ENCODE results near the gene ACSS1.

DNA sequence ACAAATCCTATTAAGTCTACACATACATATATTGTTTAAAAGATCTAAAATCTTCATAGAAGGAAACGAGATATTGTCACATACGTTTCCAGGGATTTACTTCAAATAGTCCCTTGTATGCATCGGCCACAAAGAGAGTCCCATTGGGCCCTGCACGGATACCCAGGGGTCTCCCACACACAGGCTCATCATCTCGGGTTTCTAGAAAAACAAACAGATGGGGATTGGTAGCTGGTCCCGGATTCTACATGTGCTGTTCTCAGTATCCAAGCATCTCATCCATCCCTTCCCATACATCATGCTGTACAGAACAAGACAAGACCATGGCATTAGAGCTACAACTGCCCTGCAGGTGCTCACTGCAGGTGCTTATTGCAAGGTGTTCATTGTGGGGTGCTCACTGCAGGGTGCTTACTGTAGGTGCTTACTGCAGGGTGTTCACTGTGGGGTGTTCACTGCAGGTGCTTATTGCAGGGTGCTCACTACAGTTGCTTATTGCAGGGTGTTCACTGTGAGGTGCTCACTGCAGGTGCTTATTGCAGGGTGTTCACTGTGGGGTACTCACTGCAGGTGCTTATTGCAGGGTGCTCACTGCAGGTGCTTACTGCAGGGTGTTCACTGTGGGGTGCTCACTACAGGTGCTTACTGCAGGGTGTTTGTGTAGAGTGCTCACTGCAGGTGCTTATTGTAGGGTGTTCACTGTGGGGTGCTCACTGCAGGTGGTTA, 86.4 kb downstream of the ACSS1 start:
- TF ChIP-seq ZNF384 (IDR thresholded peaks at IDR 0.05) (no peak), ELF4 (IDR thresholded peaks at IDR 0.05) (no peak), HDGF (IDR thresholded peaks at IDR 0.05; ENCODE audit: borderline replicate concordance) (no peak), BHLHE40 (IDR thresholded peaks at IDR 0.05; ENCODE audit: borderline replicate concordance) (no peak), TARDBP (IDR thresholded peaks at IDR 0.05) (no peak), SP1 (IDR thresholded peaks at IDR 0.05) (no peak), CTBP1 (IDR thresholded peaks at IDR 0.05; ENCODE audit: borderline replicate concordance) (no peak), FOXA1 (IDR thresholded peaks at IDR 0.05) (no peak), ARNT (IDR thresholded peaks at IDR 0.05) (no peak)
- TF ChIP-seq, protein P1, sequence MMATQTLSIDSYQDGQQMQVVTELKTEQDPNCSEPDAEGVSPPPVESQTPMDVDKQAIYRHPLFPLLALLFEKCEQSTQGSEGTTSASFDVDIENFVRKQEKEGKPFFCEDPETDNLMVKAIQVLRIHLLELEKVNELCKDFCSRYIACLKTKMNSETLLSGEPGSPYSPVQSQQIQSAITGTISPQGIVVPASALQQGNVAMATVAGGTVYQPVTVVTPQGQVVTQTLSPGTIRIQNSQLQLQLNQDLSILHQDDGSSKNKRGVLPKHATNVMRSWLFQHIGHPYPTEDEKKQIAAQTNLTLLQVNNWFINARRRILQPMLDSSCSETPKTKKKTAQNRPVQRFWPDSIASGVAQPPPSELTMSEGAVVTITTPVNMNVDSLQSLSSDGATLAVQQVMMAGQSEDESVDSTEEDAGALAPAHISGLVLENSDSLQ (IDR thresholded peaks at IDR 0.05) = no peak

Measured in HEK293T (cell line).